GM19043 (cell line): ENCODE data around the gene BAHCC1.

Experiments
- ATAC-seq: cut with Tn5 transposase; IDR thresholded peaks from one replicate; pipeline ENCODE4 v1.9.1; 2021; ENCODE audit warnings: low read depth; ENCODE audit not compliant: unreplicated experiment

Gene BAHCC1

GRCh38 chr17:81456798-81457197, 61.5 kb downstream of the BAHCC1 start:
- ATAC-seq = no peak

- ATAC-seq = no peak
These were observed 62.1 kb downstream of the BAHCC1 start for GRCh38 chr17:81457401-81457800.

- ATAC-seq = no peak
These were observed 62.8 kb downstream of the BAHCC1 start for GRCh38 chr17:81457917-81458555.

- ATAC-seq = no peak
These were observed 63.4 kb downstream of the BAHCC1 start for GRCh38 chr17:81458628-81459027.

- no peak for ATAC-seq
These were observed 64.0 kb downstream of the BAHCC1 start for GRCh38 chr17:81459224-81459623.

GRCh38 chr17:81459864-81460263, 64.6 kb downstream of the BAHCC1 start:
- no peak for ATAC-seq

GRCh38 chr17:81460856-81461460, 65.7 kb downstream of the BAHCC1 start:
- ATAC-seq = no peak

GRCh38 chr17:81461607-81462500, 66.6 kb downstream of the BAHCC1 start:
- no peak for ATAC-seq

GRCh38 chr17:81462506-81463125, 67.4 kb downstream of the BAHCC1 start:
- ATAC-seq = no peak

- no peak for ATAC-seq
These were observed 68.2 kb downstream of the BAHCC1 start for GRCh38 chr17:81463506-81463905.

- no peak for ATAC-seq
These were observed 69.3 kb downstream of the BAHCC1 start for GRCh38 chr17:81464586-81464985.

- ATAC-seq = no peak
These were observed 70.7 kb downstream of the BAHCC1 start for GRCh38 chr17:81465910-81466309.

GRCh38 chr17:81466564-81467472, 71.6 kb downstream of the BAHCC1 start:
- no peak for ATAC-seq

- no peak for ATAC-seq
These were observed 73.0 kb downstream of the BAHCC1 start for GRCh38 chr17:81468111-81468769.

- no peak for ATAC-seq
These were observed 73.5 kb downstream of the BAHCC1 start for GRCh38 chr17:81468770-81469121.

GRCh38 chr17:81469266-81469665, 74.0 kb downstream of the BAHCC1 start:
- no peak for ATAC-seq

- no peak for ATAC-seq
These were observed 75.2 kb downstream of the BAHCC1 start for GRCh38 chr17:81470270-81470943.

GRCh38 chr17:81470944-81471817, 75.9 kb downstream of the BAHCC1 start:
- ATAC-seq = no peak
